SH-SY5Y (cell line): Measurements from ENCODE around the gene BAIAP3.

Source experiments
- GATA2 ChIP-seq: IDR thresholded peaks from 2 replicates; pipeline ENCODE4 v1.6.1; 2011; ENCODE audit warnings: mild to moderate bottlenecking, low read depth, low read length
- GATA3 ChIP-seq: IDR thresholded peaks from 2 replicates; pipeline ENCODE4 v1.6.1; 2011; ENCODE audit warnings: low read depth, mild to moderate bottlenecking, low read length, moderate library complexity

GRCh38 chr16:1313721-1314369, 19.6 kb upstream of the BAIAP3 start:
- TF ChIP-seq GATA2 (no peak), GATA3 (no peak)
